T-helper 2 cell treated with Interferon-gamma antibody and Interleukin-4, amounts not matched to agents 100 ng/mL and 5 ng/mL, for 36 hours (primary cell): ENCODE results near the gene GABBR2. TPM values are rescaled to one million over a fixed set of nuclear protein-coding genes. Genes with fewer than 3 reads are reported as not detected.

Experiments used
- intact Hi-C: fragments of 100-400 bp; cut with micrococcal nuclease; formaldehyde crosslinking; loops from one replicate; pipeline ENCODE4 v1.15.1; 2023
- total RNA-seq: library from RNA; stranded (reverse); gene quantifications from 2 replicates; pipeline ENCODE4 v1.2.3, GENCODE V29; 2022

Gene GABBR2
- total RNA-seq, 1 donor from 2014 or later: not detected

DNA sequence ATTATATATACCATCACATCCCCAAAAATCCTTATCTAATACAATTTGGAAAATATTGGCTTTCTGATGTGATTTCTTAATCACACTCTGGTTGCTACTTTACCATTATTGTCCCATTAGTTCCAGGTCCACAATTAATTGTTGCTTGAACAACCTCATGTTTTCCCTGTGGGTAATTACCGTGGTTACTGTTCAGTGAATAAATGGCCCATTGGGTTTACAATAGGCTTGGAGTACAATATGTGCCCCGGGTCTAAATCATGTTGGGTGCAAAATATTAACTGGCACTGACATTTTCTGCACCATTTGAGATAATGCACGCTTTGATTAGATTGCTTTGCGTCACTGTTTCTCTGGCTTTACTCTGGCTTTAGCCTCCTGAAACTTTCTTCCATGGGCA, 163.7 kb downstream of the GABBR2 start:
- intact Hi-C loops: no loop called here

DNA sequence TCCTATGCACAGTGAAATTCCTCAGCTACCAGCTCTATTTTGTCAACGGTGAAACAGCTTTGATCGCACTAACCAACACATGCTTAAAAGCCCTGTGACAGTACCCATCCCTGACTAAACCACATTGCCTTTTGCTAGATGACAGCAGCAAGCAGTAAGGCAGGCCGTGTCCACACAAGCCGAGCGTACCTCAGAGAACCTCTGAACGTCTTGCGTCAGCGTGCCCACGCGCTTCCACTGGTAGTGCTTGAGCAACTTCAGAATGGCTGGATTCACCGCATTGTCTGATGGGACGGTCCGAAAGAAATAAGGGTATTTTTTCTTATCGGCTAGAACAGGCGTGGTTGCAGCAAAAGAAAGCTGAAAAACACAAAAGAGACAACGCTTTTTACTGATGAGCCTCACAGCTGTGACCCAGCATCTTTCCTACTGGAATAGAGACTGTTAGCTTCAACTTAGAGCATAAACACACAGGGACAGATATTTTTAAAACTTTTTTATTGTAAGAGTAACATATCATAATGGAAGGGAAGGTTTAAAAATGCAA, 167.0 kb downstream of the GABBR2 start:
- intact Hi-C loops: no loop called here

DNA sequence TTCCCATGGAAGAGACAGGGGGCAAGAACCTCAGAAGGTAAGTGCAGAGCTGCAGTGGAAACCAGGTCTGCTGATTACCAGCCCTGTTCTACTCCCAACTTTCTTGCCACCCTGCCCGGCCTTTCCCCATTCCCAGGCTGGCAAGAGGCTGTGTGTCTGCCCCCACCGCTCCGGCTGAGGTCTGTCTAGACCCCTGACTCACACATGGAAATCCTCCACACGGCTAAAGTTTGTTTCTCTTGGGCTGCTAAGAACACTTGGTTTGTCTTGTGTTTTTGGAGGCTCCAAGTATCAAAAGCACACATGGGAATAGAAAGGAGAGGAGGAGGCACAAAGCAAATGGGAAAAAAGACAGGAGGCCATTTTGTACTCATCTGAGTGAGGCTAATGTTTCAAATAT, 168.3 kb downstream of the GABBR2 start:
- intact Hi-C loops: no loop called here

- intact Hi-C loops: loop anchor here (5.0 kb wide), 1 partner anchor 252 kb away; no protein-coding TSS in a partner anchor
Observed at GRCh38 chr9:98539954-98540353, 168.8 kb downstream of the GABBR2 start.

- intact Hi-C loops: loop anchor here (5.0 kb wide), 1 partner anchor 254 kb away; no protein-coding TSS in a partner anchor
Observed at GRCh38 chr9:98538626-98539031, 170.1 kb downstream of the GABBR2 start.

GRCh38 chr9:98538203-98538602, 170.5 kb downstream of the GABBR2 start:
- intact Hi-C loops: loop anchor here (5.0 kb wide), 1 partner anchor 254 kb away; no protein-coding TSS in a partner anchor

DNA sequence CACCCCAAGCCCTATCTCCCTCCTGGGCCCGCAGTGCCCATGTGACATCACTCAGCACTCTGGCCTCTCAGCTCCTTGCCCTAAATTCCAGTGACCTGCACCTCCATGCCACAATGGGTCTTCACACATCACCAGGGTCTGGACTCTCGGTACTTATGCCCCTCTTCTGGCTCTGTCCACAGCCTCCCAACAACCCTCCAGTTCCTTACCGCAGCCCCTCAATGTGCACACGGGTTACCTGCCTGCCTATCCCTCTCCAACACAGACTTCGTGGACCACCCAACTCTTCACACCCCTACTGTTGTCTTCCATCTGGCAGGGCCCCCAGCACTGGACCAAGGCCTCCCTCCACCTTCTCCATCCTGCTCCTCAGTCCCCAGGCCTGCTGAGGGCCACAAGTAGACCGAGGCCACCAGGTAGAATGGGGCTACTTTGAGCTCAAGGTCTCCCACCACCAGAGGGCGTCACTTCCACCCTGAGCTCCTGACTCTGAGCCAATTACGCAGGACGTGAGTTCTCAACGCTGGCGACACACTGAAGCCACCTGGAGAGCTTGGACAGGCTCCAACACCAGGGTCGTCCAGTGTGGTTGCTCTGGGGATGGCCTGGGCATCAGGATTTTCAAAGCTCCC, 172.1 kb downstream of the GABBR2 start:
- intact Hi-C loops: loop anchor here (5.0 kb wide), 1 partner anchor 256 kb away; no protein-coding TSS in a partner anchor

DNA sequence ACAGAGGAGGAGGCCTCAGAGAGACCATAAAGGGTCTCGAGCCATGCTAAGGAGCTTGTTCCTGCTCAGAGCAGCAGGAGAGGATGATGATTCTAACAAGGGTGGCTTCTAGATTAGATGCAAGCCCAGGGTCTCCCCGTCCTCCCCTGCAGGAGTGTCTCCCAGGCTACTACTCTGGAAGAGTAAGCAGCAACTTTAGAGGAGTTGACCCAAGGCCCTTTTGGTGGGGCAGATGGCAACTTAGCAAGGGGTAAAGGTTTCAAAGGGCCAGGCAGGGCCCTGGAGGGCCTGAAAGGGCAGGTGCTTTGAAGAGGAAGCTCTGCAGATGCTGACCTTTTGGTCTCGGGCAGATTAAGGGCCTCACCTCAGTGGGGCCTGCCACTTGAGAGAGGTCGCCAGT, 174.9 kb downstream of the GABBR2 start:
- intact Hi-C loops: no loop called here

GRCh38 chr9:98533132-98533531, 175.6 kb downstream of the GABBR2 start:
- intact Hi-C loops: no loop called here

DNA sequence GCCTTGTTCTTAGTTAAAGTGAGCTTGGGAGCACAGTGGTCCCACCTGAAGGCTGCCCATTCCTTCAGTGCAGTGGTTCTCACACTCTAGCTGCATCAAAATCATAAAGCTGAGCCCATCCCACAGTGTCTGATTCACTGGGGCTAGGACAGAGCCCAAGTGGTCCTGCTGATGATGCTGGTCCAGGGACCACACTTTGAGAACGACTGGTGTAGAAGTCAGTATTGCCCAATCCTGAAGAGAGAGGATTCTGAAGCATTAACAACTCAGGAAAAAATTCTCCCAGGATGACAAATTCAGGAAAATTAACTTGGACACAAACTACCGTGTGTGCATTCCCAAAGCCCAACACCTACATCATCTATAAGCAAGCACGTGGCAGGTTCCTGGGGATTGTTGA, 176.2 kb downstream of the GABBR2 start:
- intact Hi-C loops: no loop called here

DNA sequence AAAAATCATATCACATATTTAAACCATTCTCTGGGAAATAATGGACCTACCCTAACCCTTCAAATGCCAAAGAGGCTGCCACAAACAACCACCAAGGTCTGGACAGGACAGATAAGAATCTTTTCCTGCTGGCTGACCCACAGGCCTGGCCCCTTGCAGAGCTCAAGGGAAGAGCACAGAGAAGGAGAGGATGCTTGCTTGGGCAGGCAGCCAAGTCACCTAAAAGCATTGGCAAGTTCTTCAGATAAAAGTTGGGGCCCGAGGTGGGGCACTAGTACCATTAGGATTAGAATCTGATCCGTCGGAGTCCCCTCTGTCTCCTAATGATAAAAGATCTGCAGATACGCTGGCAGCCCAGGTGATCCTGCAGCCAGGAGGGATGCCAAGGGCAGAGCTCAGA, 176.6 kb downstream of the GABBR2 start:
- intact Hi-C loops: no loop called here

DNA sequence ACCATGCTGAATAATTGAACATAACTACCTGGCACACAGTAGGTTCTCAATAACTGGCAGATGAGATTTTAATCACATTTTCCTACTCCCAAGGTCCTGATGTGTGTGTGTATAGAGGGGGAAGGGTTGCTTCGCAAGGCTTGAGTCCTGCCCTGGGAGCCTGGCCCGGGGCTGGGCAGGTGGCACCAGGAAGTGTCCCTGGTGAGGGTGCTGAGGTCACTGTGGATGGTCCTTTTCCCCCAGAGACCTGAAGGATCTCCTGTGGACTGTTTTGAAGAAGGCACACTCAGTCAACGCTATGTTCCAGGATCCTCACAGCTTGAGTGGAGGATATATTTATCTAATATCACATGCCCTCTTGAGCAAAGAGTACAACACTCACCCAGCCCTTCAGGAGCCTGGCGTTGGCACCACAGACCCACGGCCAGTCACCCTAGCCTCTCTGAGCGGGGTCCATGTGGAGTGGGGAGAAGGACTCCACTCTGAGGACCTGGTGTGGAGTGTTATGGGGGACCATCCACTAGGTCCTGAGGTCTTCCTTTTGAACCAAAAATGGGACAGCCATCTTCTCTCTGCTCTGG, 177.8 kb downstream of the GABBR2 start:
- intact Hi-C loops: no loop called here

DNA sequence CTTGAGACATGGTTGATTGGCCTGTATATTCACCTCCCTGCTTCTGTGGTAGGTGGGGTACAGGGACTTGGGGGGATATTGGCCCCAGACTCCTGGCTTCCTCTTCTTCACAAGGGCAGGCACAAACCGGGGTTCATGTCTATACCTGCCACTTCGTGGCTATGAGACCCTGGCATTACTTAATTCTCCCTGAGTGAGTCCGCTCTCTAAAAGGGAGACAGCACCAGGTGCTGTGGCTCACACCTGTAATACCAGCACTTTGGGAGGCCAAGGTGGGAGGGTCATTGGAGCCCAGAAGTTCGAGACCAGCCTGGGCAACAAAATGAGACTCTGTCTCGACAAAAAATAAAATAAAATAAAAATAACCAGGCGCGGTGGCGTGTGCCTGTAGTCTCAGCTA, 178.5 kb downstream of the GABBR2 start:
- intact Hi-C loops: no loop called here

DNA sequence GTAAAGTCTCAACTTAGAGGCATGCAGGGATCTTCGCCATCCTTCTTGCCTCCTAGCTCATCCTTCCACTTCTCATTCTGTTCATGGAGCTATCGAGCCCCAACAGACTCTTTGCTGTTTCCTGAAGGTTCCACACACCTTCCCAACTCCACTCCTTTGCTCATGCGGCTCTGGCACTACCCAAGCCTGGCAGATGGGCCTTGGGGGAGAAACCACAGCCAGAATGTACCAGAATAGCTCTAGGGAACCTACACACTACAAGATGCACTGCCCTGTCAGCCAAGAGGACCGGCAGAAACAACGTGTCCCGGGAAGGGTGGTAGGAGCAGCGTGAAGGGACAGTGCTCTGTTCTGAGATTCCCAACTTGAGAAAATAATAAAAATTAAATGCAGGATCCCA, 178.9 kb downstream of the GABBR2 start:
- intact Hi-C loops: no loop called here

- intact Hi-C loops: no loop called here
Observed at GRCh38 chr9:98523231-98523901, 185.4 kb downstream of the GABBR2 start.

GRCh38 chr9:98522487-98522886, 186.2 kb downstream of the GABBR2 start:
- intact Hi-C loops: no loop called here

DNA sequence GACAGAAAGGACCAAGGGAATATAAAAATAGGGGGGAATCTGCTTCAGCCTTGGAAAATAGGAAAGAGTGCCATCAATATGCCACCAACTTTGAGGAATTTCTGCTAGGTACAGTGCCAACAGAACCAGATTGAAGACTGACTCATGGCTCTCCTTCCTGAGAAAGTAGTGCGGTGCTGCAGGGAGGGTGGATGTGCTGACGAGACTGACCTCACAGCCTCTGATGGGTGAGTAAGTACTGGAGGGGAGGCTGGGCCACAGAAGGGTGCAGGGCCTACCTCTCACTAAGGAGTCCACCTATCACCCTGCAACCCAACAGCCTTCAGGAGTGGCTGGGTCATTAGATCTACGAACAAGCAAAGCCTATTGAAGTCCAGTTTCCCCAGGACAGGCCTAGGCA, 187.6 kb downstream of the GABBR2 start:
- intact Hi-C loops: no loop called here

DNA sequence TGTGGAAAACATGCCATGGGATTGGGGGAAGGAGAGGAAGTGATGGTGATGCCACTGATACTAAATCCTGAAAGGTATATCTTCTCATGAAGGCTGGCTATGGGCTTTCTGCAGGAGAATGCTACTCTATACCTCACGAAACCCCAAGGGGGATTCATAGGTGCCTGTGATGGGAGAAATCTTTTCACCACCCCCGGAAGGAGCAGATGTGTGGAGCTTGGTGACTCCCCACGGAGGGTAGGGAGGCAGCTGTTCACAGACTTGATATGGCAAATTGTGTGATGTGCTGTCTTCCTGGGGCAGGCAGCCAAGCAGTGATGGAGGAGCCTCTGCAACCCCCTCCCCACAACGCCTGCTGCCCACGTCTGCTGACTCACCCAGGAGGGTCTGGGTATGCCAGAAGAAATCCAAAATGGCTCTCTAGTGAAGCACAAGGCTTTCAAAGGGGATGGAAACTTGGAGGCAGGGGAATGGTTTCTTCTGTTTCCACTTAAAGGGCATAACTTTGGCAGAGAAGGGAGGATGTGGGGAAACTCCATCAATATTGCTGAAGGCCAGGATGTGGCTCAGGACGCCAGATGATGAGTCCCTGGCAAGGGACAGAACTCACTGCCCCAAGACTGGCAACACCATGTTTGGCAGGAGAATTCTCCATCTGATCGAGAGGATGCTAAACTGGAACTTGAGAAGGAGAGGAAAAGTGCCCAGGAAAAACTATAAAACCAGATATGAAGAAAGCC, 188.3 kb downstream of the GABBR2 start:
- intact Hi-C loops: no loop called here

GRCh38 chr9:98519641-98520040, 189.1 kb downstream of the GABBR2 start:
- intact Hi-C loops: no loop called here

GRCh38 chr9:98518556-98518955, 190.2 kb downstream of the GABBR2 start:
- intact Hi-C loops: no loop called here

- intact Hi-C loops: no loop called here
Observed at GRCh38 chr9:98517761-98518160, 191.0 kb downstream of the GABBR2 start.
